HUES64 (cell line): ENCODE measurements around the gene METRN. TPM values are rescaled to one million over a fixed set of nuclear protein-coding genes. Genes with fewer than 3 reads are reported as not detected.

Experiments
- H3K27ac ChIP-seq: 2 replicates; pipeline ENCODE4 v1.7.0; 2013; ENCODE audit warnings: low read depth, low read length, inconsistent platforms
- H3K27me3 ChIP-seq: 2 replicates; pipeline ENCODE4 v1.6.1; 2013; ENCODE audit warnings: mild to moderate bottlenecking, low read length; ENCODE audit not compliant: insufficient read depth
- H3K36me3 ChIP-seq: 2 replicates; pipeline ENCODE4 v1.6.1; 2013; ENCODE audit warnings: mild to moderate bottlenecking, low read length; ENCODE audit not compliant: insufficient read depth
- H3K4me1 ChIP-seq: 2 replicates; pipeline ENCODE4 v1.6.1; 2013; ENCODE audit warnings: mild to moderate bottlenecking, low read length, moderate library complexity; ENCODE audit not compliant: insufficient read depth
- H3K4me3 ChIP-seq: 2 replicates; pipeline ENCODE4 v1.5.1; 2013; ENCODE audit warnings: mild to moderate bottlenecking, low read length, moderate library complexity
- H3K9ac ChIP-seq: 2 replicates; pipeline ENCODE4 v1.6.1; 2013; ENCODE audit warnings: mild to moderate bottlenecking, low read depth, low read length
- H3K9me3 ChIP-seq: 2 replicates; pipeline ENCODE4 v1.6.1; 2013; ENCODE audit warnings: low read depth, low read length; ENCODE audit not compliant: insufficient read depth
- WGBS: fragments of 150-250, 120-280 bp; methylation state at CpG from one replicate; pipeline ENCODE4 v1.1.7; 2013; ENCODE audit warnings: missing lambda C conversion rate; 5-methylcytosine and 5-hydroxymethylcytosine counted together
- polyA plus RNA-seq, 2 experiments: library from polyadenylated mRNA; stranded (reverse); fragments of 50-300 nt; gene quantifications; one replicate each; pipeline ENCODE4 v1.2.3, GENCODE V29; 2013

METRN gene
- polyA plus RNA-seq (2013, experiment 1 of 2): 26.8 TPM
- 45.5 TPM for polyA plus RNA-seq (2013, experiment 2 of 2)

GRCh38 chr16:714558-715476 is at the start of gene METRN:
Gene METRN, plus strand, starts transcription at chr16:715118. Its CDS starts 172 bp downstream, at chr16:715290.
- H3K9me3 ChIP-seq: no peaks in the 10 kb centered on the region
- 9% methylated on average over 108 of the region's 108 CpGs for whole genome bisulfite sequencing
- H3K36me3 ChIP-seq: no peaks in the 10 kb centered on the region
- peak within 1 kb of the TSS; percentile 57 for H3K9ac ChIP-seq
- peak within 1 kb of the TSS; percentile 66 for H3K4me3 ChIP-seq
- peaks cover 53% of the 10 kb centered on the region for H3K27me3 ChIP-seq
- H3K27ac ChIP-seq: no peak within 1 kb of the TSS
- peaks cover 13% of the 10 kb centered on the region; the same call in 1 of the 2 replicates for H3K4me1 ChIP-seq

- 92% methylated on average over 13 of the region's 13 CpGs for WGBS
- H3K9ac ChIP-seq: no peak overlapping the region
These were observed 48.3 kb upstream of the METRN start for GRCh38 chr16:666572-666971.

GRCh38 chr16:667113-667779 is 47.7 kb upstream of the METRN start:
- no peaks in the 10 kb centered on the region for H3K4me1 ChIP-seq
- H3K4me3 ChIP-seq: no peak overlapping the region; the same call in 1 of the 2 replicates

More at GRCh38 chr16:666572-666971, 48.3 kb upstream of the METRN start:
- Histone ChIP-seq H3K27me3 (no peaks in the 10 kb centered on the region), H3K36me3 (peaks cover 24% of the 10 kb centered on the region), H3K27ac (no peak overlapping the region), H3K4me1 (no peaks in the 10 kb centered on the region), H3K9me3 (no peaks in the 10 kb centered on the region), H3K4me3 (no peak overlapping the region)

DNA sequence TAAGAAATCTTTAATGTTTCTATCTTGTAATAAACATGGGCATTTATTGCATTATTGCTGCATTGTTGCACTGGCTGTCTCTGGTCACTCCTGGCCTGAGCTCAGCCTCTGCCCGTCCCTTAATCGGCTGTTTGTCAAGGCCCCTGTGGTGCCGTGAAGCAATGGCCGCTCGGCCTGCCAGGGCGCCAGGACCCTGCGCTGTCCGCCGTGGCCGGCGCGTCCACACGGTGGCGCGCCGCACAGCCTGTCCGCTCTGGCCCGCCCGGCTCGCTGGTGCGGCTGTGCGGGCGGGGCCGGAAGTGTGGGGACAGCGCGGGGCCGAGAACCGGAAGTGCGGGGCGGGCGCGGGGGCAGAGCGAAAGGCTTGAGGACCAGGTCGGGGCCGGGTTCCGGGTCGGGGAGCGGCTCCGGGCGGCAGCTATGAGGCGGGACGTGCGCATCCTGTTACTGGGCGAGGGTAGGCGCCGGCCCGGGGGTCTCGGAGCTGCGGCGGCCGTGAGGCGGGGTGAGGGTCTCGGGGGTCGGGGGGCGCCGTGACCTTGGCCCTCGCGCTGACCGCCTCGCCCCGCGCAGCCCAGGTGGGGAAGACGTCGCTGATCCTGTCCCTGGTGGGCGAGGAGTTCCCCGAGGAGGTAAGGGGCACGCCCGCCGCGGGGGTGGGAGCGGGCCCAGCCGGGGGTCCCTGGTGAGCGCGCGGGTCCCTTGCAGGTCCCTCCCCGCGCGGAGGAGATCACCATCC is 47.0 kb upstream of the METRN start, which contains the start of gene RHOT2:
Gene RHOT2 (plus strand): TSS at position 353 of the 739 bp plus-strand sequence. CDS start 68 bp downstream, at position 421.
- peak within 1 kb of the TSS; percentile 41; the same call in 1 of the 2 replicates for H3K27ac ChIP-seq
- peak within 1 kb of the TSS; percentile 90 for H3K4me3 ChIP-seq
- H3K9ac ChIP-seq: peak within 1 kb of the TSS; percentile 86
- H3K4me1 ChIP-seq: no peaks in the 10 kb centered on the region
- no peaks in the 10 kb centered on the region for H3K27me3 ChIP-seq
- H3K9me3 ChIP-seq: no peaks in the 10 kb centered on the region
- peaks cover 37% of the 10 kb centered on the region for H3K36me3 ChIP-seq
- 2% methylated on average over 78 of the region's 78 CpGs for WGBS

More at GRCh38 chr16:667113-667779, 47.7 kb upstream of the METRN start:
- Histone ChIP-seq H3K27ac (no peak overlapping the region), H3K9me3 (no peaks in the 10 kb centered on the region), H3K36me3 (peaks cover 30% of the 10 kb centered on the region), H3K27me3 (no peaks in the 10 kb centered on the region), H3K9ac (no peak overlapping the region)
- WGBS: 90% methylated on average over 22 of the region's 22 CpGs

GRCh38 chr16:668519-669171 is 46.3 kb upstream of the METRN start:
- Histone ChIP-seq H3K27ac (peak overlapping the region; percentile 41; the same call in 1 of the 2 replicates), H3K27me3 (no peaks in the 10 kb centered on the region), H3K9me3 (no peaks in the 10 kb centered on the region), H3K4me1 (no peaks in the 10 kb centered on the region), H3K9ac (peak overlapping the region; percentile 86), H3K36me3 (peaks cover 44% of the 10 kb centered on the region), H3K4me3 (peak overlapping the region; percentile 90)
- WGBS: 14% methylated on average over 50 of the region's 50 CpGs

- Histone ChIP-seq H3K4me3 (no peak overlapping the region), H3K9me3 (no peaks in the 10 kb centered on the region), H3K9ac (no peak overlapping the region), H3K36me3 (peaks cover 50% of the 10 kb centered on the region), H3K4me1 (peaks cover 3% of the 10 kb centered on the region; the same call in 1 of the 2 replicates), H3K27ac (no peak overlapping the region), H3K27me3 (no peaks in the 10 kb centered on the region)
- 96% methylated on average over 13 of the region's 13 CpGs for WGBS
These were observed 45.3 kb upstream of the METRN start for GRCh38 chr16:669666-670065.

- peaks cover 5% of the 10 kb centered on the region; the same call in 1 of the 2 replicates for H3K27me3 ChIP-seq
- H3K36me3 ChIP-seq: peaks cover 50% of the 10 kb centered on the region
- no peaks in the 10 kb centered on the region for H3K9me3 ChIP-seq
- 96% methylated on average over 52 of the region's 52 CpGs for WGBS
- peaks cover 6% of the 10 kb centered on the region; the same call in 1 of the 2 replicates for H3K4me1 ChIP-seq
- H3K4me3 ChIP-seq: no peak overlapping the region
- no peak overlapping the region for H3K27ac ChIP-seq
- no peak overlapping the region for H3K9ac ChIP-seq
These were observed 44.2 kb upstream of the METRN start for GRCh38 chr16:670485-671352.

- H3K9me3 ChIP-seq: no peaks in the 10 kb centered on the region
- no peak overlapping the region for H3K9ac ChIP-seq
- no peak overlapping the region for H3K4me3 ChIP-seq
- 97% methylated on average over 40 of the region's 40 CpGs for WGBS
- H3K27ac ChIP-seq: no peak overlapping the region
- peaks cover 6% of the 10 kb centered on the region; the same call in 1 of the 2 replicates for H3K4me1 ChIP-seq
- H3K27me3 ChIP-seq: peaks cover 5% of the 10 kb centered on the region; the same call in 1 of the 2 replicates
- H3K36me3 ChIP-seq: peaks cover 50% of the 10 kb centered on the region
These were observed 43.4 kb upstream of the METRN start for GRCh38 chr16:671353-672131.

- no peak overlapping the region for H3K4me3 ChIP-seq
- peaks cover 5% of the 10 kb centered on the region; the same call in 1 of the 2 replicates for H3K27me3 ChIP-seq
- no peak overlapping the region for H3K9ac ChIP-seq
- H3K4me1 ChIP-seq: peaks cover 6% of the 10 kb centered on the region; the same call in 1 of the 2 replicates
- H3K36me3 ChIP-seq: peaks cover 50% of the 10 kb centered on the region
- WGBS: 95% methylated on average over 19 of the region's 19 CpGs
- H3K9me3 ChIP-seq: no peaks in the 10 kb centered on the region
- no peak overlapping the region for H3K27ac ChIP-seq
These were observed 42.5 kb upstream of the METRN start for GRCh38 chr16:672371-672770.
